ENCODE measurements around the gene CACNA2D3.

Gene CACNA2D3

DNA sequence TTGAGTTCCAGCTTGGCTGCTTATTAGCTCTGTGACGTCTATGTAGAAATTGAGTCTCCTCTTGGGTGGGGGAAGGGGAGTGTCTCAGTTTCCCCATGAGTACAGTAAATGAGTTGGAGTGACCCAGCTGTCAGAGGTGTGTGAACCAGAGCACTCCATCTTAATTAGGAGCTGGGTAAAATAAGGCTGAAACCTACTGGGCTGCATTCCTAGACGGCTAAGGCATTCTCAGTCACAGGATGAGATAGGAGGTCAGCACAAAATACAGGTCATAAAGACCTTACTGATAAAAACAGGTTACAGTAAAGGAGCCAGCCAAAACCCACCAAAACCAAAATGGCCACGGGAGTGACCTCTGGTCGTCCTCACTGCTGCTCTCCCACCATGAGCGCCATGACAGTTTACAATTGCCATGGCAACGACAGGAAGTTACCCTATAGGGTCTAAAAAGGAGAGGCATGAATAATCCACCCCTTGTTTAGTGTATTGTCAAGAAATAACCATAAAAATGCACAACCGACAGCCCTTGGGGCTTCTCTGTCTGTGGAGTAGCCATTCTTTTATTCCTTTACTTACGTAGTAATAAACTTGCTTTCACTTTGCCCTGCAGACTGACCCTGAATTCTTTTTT lies 222.4 kb downstream of the CACNA2D3 start:
- no peak for DNase-seq

DNA sequence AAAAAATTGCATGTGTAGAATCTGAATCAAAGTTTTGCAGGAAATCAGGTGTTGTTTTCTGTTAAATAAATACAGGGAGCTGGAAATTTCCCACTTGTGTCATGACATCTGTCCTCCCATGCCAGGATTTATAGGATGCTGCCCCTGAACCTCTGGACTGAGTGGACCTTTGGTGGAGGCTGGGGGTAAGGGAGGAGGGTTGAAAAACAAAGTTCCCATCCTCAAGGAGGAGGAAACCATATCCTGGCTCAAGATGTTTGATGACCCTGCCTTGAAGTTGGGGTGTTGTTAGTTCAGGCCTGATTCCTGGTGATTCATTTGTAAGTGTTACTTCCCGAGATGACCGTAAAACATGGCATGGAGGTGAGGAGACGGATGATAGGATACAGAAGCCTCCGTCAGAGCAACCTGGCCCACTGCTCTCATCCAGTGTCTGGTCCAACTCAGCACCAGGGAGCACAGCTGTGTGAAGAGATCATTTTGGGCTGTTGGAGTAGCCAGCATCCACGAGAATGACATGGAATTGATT lies 223.6 kb downstream of the CACNA2D3 start:
- no peak for DNase-seq

DNA sequence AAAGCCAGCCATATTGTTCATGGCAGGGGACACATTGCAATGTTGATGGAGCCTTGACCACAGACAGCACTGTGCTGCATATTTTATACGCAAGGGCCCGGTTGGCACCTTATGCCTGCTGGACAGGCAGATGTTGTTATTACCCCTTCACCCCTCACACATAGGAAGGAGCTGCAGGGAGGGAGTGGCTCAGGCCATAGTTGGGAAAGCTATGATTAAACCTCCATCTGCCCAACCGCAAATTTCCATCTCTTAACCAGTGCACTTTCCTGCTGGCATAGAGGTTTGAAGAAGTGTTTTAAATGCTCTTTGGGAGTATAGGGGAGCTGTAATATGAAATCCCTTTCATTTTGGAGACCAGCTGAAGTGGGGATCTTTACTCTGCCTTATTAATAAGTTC lies 224.7 kb downstream of the CACNA2D3 start:
- DNase-seq: peak; percentile 53

DNA sequence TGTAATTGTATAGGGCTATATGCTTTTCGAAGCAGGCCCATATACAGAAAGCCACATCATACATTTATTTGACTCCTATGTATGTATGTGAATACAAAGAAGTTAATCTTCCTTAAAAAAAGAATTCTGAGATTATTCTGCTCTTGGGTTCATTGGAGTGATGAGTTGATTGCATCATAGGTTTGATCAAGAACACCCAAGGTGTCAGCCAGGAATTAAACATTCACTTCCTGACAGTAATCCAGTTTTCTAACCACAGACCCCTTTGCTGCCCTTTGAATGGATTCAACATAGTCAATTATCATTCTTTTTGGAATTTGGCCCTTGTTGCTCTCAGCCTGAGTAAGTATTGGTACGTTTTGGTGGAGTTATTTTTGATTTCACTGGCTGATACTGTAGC lies 225.6 kb downstream of the CACNA2D3 start:
- DNase-seq: no peak

DNA sequence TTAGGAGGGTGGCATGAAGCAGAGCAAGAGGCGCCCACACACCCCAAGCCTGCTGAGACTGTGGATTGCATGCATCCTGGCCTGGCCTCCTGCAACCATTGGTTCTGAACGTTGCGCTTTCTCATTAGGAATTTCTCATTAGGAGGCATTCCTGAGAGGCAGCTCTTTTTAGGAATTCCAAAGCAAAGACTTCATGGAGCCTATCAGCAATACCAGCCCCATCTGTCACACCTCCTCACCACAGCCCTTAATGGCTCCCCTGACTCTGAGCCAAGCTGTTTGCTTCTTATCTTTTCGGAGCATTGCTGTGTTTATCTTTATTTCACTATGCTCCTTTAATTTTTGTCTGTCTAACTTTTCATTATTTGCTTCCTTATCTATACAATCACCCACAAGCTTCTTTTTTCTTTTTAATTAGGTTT lies 226.9 kb downstream of the CACNA2D3 start:
- DNase-seq: no peak

DNA sequence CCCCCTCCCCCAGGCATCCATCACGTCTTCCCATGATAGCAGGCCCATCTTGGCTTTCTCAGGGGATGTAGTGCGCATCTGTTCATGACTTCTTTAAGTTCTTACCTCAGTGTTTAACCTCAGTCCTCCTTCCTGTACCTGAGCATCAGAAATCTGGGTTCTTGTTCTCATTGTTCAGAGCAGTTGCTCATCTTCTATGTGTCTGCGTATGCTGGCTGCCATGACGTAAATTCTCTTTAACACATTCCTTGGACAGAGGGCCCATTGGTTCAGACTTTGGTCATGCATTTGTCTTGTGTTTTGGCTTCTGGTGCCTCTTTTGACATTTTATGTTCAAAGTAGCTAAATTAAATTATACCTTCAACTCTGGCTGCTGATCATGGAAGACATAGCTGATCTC lies 227.3 kb downstream of the CACNA2D3 start:
- DNase-seq: no peak

DNA sequence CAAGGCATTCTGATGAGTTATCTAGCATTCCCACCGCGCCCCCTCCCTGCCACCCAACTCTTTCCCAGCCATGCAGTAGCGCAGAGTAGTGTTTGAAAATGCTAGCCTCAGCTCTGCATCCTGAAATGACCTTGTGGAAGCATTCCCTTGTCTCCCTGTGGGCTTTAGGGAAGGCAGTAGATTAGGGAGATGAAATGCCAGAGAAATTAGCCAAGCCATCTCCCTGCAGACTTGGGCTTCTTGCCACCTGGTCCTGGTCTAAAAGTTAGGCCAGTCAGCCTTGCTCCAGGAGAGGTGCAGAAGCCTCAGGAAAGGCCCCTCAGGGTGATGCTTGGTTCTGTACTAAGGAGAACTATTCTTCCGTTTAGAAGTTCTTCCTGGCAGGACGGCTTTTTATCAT lies 231.2 kb downstream of the CACNA2D3 start:
- DNase-seq: peak; percentile 24

DNA sequence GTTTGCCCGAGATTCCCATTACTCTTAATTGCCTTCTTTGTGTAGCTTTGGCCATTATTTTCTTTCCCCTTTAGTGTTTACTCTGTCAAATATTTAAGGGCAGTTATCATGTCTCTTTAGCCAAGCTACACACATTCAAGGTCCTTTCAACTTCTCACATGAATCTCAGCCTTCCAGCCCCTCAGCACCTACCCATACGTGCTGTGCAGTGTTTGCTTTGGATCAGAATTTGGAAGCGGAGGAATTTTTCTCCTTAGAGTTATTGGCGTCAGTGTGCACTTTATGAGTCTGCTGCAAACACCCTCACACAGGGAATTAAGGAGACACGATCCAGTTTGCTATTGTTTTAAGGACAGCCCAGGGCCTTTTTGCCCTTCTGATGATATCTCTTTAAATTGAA lies 231.6 kb downstream of the CACNA2D3 start:
- DNase-seq: peak; percentile 36

DNA sequence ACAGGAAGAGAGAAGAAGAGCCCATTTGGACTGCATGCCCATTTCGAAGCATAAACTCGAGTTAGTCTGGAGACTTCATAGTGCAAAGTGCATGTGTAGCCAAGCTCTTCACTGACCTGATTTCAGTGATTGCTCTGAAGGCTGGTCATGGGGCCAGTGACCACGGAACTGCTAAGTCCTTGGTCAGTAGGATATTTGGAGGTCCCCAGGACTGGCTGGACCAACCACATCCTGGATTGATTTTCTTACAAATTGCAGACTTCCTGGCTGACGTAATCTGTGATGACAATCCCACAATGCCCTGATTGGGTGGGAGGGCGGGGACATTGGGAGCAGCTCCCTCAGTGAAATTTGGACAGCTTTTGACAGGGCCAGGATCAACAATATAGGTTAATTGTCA lies 233.4 kb downstream of the CACNA2D3 start:
- no peak for DNase-seq

DNA sequence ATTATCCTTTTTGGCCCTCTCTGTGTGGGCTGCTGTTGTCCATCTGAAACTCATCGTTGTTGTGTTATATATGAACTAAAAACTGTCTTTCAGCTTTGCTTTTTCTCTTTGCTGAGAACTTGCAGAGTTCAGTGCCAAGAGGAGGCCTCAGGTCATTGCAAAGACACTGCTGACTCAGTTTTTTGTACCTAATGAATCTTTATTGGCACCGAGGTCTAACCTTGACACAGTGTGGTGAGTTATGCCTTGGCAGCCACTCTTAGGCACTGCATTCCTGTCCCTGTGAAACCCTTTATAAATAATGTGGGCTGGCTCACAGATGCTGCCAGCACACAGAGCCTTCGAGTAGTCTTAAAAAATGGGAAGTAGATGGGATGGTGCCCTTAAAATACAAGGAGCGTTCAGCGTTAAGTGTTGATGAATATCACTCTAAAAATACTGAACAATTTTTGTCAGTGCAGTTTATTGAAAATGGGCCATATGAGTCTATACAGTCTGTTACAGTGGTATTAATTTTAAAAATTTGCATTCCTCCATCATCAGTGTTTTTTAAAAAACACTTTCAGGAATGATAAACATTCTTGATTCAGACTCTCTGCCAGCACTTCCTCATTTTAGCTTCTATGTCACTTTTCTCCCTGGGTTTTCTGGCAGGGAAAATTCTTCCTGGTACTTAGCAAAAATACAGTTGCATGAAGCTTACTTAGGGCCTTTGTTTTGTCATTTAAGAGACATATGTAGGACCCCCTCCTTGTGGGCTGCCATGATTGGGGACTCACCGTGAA lies 234.1 kb downstream of the CACNA2D3 start:
- DNase-seq: peak; percentile 54

DNA sequence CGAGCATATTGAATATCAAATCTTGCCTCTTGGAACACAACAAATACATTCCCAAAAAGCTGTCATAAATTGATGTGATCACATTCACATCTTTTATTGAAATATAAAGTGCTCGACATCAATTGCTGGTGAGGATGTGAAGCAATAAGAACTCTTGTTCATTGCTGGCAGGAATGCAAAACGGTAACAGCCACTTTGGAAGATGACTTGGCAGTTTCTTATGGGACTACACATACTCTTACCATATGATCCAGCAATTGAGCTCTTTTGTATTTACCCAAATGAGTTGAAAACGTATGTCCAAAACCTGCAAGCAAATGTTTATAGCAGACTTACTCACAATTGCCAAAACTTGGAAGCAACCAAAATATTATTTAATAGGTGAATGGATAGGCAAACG lies 234.9 kb downstream of the CACNA2D3 start:
- no peak for DNase-seq

DNA sequence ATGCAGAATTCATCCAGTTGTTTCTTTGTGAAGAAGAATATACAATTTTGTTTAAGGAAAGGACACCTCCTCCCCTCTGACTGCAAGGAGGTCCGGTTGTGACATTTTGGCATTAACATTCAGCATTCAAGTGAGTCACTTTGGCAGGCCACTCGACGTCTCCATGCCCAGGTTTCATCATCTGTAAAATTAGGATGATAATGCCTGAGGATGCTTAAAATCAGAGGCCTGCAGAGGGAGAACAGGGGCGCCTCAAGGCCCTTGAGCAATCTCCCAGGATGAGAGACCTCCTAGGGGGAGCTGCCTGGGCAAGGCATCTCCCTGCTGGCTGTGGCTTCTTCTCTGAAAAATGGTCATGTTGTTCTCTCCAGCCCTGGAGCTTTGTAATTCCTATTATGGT lies 236.0 kb downstream of the CACNA2D3 start:
- no peak for DNase-seq

DNA sequence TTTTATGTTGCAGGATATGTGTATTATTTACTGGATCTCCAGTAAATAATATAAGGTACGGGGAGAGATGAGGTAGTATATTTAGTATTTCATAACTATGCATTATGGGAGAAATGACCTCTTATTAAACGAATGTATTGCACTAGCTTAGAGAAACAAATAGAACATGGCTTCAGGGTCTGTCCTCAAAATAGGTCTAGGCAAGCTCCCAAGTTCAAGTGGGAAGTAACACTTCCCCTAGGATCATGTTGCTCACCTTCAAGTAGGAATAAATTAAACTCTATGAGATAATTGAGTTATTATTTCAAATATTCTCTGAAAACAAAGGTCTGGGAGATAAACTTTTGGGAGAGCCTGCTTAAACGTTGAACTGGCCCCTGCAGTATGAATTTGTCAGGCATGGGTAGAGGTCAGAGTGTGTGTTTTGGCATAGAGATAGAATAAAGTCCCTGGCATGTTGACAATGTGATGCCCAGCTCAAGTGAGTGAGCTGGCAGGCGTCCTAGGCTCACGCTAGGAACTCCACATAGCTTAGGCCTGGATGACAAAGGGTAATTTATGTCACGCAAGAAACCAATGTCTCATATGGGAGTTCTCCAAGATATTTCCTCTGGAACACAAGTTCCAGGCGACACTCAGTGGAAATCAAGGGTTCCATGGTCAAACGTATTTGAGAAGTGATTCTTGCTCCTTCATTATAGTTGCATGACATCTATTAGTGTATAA lies 236.8 kb downstream of the CACNA2D3 start:
- no peak for DNase-seq

DNA sequence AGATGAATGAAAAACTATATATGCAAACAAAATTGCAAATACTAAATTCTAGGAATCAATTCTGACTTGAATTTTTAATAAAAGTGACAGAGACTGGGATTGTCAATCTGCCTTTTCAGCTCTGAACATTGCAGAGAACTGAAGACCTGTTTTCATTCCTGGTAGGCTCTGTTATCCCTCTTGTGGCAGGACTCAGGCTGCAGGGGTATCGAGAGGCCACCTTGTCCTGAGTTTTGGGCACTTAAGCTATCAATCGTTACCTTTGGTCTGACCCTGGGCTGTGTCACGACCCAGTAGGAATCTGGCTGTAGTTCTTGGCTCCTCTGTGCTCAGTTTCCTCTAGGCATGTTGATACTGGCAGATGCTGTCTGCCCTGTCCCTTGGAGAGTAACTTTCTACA lies 238.0 kb downstream of the CACNA2D3 start:
- no peak for DNase-seq

DNA sequence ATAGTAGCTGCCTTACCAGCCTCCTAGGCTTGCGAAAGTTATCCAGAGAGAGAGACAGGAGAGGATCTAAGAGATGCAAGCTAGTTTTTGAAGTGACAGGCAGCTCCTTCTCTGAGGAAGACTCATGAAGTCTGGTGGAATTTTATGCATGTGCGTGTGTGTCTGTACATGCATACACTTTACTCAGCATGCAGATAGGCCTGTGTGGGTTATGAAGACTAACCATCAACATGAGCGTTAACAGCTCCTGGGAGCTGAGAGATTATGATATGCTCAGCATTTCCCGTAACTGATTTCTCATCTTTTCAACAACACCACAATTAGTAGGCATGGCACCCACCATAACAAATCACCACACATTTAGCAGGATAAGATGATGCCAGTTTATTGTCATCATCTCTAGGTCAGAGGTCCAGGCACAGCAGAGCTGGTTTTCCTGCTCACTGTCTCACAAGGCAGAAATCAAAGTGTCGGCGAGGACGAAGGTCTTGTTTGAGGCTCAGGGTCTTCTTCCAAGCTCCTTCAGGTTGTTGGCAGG lies 239.5 kb downstream of the CACNA2D3 start:
- no peak for DNase-seq

DNA sequence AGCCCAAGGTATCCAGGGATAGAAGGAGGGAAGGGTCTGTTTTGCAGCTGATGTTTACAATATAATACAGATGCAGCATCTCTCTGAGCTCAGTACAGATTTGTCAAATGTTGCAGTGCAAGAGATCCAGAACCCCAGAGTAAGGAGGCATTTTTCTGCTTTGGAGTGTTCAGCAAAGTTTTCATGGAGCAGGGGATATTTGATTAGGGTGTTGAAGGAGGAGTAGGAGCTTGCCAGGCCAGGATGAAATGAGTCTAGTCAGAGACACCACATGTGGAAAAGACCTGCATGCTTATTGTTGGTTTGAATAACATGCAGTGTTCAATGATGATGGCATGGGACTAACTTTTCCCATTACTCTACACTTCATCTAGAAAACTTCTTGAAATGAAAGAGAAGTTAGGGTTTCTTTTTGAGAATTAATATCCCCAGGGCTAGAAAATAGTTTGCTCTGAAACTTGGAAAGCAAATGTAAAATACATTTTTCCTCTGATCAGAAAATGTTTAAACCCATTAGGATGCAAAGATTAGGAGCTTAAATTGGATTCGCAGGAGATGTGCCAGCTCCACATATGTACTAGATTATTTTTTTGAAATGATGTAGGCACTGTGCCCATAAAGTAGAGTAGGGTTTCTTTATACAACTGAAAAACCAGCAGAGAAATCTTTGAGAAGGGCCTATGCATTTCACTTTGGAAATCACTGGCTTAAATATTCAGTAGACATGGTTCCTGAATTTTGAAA lies 243.8 kb downstream of the CACNA2D3 start:
- DNase-seq: no peak

DNA sequence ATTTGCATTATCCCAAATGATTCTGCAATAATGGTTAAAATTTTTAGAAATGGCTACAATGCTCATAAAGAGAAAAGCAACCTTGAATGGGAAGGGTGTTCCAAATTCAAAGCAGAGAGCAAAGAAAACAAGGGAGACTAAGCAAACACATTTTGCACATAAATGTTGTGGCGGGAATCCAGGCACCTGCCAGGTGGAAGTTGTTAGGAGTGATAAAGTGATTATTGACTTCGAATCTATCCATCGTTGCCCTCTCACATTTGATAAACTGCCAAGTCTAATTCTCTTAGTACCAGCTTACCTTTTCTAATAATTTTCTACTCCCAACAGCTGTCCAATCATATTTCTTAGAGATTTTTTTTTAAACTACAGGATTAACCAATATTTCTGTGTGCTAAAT lies 244.5 kb downstream of the CACNA2D3 start:
- DNase-seq: no peak

DNA sequence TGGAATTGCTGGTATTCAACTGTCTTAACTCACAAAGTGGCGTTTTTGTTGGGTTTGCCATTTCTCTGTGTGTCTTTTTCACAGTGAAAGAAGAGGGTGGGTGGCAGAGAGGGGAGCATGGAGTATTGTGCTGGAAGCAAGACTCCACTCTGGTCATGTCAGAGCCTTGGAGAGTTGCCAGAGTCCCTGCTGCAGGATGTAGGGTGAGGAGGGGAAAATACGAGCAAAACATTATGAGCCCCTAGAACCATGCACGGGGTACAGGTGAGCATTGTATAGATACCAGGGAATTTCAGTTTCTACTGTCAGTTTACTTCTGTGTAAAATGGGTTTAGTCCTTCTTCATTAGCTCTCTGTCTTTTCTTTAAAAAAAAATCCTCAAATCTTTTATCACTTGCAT lies 249.9 kb downstream of the CACNA2D3 start:
- DNase-seq: no peak

DNA sequence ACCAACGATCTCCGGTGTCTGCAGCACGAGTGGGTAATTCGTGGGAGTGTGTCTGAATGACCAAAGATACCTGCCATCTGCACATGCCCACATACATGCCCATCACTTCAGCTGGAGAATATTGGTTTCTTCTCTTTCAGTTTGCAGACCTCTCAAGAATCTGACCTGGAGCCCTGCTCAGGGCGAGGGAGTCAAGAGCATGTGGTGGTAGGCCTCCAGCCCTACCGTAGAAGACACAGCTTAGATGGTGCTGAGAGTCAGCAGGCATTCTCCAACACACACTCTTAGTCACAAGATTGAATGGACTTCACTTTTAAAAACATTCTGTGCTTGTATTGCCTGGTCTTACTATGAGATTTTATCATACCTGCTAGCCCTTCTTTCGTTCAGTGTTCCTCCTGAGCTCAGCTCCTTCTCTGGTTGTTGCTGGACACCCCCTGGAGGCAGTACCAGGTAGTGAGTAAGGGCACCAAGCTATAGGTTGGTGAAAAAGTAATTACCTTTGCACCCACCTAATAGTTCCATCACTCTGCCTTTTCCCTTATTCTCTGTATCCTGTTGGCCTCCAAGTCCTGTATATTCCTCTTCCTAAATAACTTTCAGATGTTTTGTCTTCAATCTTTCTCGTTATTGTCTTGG lies 252.0 kb downstream of the CACNA2D3 start:
- no peak for DNase-seq

DNA sequence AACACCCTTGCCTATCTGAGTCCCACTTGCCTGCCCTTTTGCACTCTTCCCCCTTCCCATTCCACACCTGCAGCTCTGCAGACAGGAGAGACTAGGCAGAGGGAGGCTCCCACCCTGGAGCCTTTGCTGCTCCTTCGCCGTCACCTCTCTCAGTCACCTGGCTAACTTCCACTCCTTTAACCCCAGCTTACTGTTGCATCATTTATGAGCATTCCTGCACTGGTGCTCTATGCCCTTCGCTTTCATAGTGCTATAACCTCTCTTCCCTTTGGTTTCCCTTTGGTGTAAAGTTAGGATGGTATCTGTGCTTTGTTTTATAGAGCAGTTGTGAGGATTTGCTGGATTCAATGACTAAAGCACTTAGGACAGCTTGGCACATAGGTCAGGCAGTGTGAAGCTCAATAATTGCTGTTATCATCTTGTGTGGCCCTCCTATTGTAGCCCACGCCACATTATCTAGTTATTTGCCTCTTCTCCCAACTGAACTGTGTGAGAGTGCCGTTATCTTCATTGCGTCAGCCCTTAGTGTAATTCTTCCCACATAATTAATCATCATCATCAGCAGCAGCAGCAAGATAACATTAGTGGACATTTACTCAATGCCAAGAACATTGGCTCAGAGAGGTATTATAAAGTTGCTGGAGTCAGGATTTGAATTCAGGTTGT lies 253.9 kb downstream of the CACNA2D3 start:
- no peak for DNase-seq

DNA sequence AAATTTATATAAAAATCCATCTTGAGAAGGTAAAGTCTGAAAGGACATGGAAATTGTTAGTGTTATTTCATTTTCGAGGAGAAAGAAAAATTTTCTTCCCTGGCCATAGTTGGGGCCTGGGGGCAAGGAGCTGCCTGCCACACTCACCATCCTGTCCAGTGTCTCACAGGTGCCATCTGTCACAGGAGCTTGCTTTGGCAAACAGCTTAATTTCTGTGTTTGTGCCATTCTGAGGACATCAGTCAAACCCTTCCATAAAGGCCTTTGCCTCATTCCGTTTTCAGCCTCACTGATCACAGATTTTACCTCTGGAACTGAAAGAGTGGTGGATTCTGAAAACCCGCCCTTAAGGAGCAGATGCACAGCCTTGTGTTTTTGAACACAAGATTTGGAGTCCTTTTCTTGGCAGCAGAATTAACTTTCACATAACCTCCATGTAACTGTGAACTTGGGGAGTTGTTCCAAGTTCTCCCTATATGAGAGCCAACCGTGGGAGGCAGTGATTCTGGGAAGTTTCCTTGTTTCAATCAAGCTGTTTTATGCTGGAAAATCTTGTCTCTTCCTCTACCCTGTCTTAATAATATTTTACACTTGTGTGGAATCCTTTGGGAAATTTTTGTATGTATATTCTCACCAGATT lies 254.7 kb downstream of the CACNA2D3 start:
- DNase-seq: peak; percentile 48
